Stimulated activated naive CD4-positive, alpha-beta T cell treated with Interleukin-2 at 50 U/mL for 16 hours (primary cell): ENCODE measurements around the gene LPO.

Source experiments
- DNase-seq: peaks from one replicate; lab custom pipeline; 2025; lab: John Stamatoyannopoulos, UW

Gene LPO

DNA sequence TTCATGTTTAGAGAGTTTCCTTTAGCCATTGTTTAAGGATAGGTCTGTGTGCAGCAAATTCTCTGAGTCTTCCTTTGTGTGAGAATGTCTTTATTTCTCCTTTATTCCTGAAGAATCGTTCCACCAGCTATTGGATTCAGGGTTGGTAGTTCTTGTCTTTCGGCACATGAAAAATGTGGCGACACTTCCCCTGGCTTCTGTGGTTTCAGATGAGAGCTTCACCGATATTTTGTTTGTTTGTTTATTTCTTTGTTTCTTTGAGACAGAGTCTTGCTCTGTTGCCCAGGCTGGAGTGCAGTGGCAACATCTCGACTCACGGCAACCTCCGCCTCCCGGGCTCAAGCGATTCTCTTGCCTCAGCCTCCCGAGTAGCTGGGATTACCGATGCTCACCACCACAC, 23.8 kb downstream of the LPO start:
- no peak for DNase-seq

DNA sequence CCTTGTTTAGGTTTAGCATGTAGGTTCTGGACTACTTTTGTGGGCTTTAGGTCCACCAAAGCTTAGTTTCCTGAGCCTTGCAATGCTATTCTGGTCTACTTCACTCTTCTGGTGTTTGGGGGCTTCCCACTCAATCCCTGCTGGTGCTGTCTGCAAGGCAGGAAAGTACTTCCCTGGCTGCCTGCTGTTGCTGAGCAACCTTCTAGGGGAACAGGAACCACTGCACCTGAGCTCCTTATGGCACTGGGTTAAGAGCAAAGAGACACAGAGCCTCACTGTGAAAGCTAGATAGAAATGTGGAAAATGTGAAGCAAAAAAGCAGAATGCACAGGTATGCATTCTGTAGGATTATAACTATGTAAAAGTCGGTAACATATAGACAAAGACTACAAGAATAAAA, 25.4 kb downstream of the LPO start:
- no peak for DNase-seq

DNA sequence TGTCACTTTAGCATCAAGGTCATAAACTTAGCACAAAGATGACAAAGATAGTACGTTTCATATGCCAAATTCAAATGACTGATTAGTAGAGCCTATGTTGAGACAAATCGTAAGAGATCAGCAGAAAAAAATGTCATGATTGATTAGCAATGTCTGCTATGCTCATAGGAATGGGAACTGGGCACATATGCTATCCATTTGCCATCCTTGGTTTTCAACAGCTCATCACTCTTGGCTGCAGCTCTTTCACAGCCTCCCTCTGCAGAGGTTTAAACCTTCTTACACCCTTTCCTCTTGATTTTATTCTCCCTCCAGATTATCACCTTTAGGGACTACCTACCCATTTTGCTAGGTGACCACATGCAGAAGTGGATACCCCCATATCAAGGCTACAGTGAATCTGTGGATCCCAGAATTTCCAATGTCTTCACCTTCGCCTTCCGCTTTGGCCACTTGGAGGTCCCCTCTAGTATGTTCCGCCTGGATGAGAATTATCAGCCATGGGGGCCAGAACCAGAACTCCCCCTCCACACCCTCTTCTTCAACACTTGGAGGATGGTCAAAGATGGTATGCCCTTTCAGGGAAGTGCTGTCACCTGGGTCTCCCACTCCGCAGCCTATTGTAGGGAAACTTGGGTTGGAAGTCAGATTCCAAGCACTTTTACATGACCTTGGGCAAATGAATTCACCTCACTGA, 26.2 kb downstream of the LPO start:
- DNase-seq, result no peak

DNA sequence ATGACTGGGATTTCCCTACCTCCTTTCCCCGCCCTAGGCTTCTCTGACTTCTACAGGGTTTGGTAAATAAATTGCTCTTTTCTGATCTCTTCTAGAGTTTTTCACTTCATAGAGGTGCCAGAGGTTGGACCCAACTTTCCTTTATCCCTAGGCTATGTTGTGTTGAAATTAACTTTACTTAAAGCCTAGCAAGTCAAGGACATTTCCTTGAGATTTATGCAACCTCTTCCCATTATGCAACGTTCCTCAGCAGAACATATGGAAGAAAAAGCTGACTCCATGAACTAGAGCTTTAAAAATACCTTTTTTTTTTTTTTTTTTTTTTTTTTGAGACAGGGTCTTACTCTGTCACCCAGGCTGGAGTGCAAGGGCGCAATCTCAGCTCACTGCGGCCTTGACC, 26.9 kb downstream of the LPO start:
- no peak for DNase-seq

DNA sequence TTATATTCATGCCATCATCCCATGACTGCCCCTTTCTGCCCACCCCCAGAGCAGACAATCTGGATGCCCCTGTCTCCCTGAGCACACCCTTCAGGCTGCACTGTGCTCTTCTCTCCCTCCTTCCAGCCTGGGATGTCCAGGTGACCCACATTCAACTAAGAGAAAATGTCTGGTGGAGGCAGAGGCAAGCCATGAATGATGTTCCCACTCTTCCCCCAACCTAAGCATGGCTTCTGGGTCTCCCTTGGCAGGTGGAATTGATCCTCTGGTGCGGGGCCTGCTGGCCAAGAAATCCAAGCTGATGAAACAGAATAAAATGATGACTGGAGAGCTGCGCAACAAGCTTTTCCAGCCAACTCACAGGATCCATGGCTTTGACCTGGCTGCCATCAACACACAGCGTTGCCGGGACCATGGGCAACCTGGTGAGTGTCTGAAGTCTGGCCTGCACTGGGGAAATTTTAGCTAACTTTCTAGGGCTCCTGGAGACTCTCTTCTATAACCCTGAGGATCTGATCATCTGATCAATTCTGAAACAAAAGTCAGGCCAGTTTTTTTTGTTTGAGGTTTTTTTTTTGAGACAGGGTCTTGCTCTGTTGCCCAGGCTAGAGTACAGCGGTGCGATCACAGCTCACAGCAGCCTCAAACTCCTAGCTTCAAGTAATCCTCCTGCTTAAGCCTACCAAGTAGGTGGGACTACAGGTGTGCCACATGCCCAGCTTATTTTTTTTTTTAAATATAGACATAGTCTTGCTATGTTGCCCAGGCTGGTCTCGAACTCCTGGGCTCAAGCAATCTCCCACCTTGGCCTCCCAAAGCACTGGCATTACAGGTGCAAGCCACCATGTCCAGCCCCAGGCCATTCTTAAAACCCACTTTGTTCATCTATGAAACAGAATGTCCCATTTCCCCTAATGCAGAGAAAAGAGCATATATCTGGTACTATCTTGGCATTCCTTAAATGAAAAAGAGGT, 27.8 kb downstream of the LPO start:
- DNase-seq, result no peak

DNA sequence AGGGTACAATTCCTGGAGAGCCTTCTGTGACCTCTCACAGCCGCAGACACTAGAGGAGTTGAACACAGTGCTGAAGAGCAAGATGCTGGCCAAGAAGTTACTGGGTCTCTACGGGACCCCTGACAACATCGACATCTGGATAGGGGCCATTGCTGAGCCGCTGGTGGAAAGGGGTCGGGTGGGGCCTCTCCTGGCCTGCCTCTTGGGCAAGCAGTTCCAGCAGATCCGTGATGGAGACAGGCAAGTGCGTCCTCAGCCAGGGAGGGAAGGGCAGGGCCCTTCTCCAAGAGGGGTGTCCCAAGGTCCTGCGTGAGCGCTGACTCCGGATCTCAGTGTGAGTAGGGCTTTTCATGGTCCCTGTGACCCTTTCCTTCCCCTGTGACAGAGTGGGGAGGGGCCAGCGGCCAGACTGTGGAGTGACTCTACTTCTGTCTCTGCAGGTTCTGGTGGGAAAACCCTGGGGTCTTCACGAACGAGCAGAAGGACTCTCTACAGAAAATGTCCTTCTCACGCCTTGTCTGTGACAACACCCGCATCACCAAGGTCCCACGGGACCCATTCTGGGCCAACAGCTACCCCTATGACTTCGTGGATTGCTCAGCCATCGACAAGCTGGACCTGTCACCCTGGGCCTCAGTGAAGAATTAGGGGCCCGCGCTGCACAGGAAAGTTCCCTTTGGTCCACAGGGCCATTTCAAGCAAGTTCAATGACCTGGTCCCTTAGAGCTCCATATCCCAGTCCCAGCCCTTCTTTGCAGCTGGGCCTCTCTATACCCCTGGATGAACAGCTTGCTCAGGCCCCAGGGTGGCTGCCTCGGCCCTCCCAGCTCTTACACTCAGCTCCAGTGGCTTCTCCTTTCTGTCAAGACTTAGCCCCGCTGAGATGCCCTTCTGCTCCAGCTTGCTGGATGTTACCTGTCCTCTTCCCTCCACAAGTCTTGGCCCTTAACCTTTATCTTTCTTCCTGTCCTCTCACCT, 29.3 kb downstream of the LPO start:
- DNase-seq, result no peak

DNA sequence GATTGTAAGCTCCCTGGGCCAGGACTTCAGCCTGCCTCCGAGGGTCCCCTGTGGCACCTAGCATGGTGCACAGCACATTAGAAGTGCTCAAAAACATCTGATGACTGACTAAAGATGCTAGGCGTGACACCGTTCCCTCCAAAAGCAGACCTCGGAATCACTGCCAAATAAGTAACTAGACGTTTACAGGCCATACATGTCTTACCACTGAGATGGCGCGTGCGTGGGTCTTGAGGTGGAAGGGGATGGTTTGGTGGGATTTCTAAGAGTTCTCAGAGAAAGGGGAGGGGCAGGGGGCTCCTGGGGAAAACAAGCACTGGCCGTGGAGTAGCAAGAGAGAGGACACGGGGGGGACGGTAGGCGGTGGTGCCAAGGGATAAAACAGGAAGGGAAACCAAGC, 29.9 kb downstream of the LPO start:
- no peak for DNase-seq

DNA sequence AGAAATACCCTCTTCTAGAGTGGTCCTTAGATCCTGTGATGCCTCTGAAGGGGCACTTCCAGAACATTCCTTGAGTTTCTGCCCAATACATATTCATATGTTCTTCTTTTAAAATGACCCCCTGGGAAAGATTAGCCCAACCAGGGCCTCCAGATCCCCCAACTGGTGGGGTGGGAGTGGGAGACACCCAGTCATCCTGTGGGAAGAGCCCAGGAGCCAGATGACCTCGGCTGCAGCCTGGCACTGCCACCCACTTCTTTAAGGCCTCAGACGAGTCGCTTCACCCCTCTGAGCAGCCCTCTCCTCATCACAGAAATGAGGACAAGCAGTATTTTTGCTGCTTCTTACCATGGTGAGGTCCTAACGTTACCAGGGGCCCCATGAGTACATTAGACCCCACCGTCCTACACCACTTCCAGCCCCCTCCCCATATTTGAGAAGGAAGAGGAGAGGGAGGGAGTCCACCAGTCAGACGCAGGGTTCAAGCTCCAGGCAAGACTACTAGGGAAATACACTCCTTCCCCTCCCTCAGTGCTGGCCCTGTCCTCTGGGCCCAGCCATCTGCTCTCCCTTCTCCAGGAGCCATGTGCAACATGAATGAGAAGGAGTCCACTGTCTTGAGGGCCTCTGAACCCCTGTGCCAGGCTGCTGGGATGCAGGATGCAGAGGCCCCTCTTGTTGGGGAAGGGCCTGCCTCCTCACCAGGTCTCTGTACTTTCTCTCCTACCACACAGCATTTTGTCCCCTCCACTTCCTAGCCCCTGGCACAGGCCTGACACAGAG, 30.6 kb downstream of the LPO start:
- no peak for DNase-seq

DNA sequence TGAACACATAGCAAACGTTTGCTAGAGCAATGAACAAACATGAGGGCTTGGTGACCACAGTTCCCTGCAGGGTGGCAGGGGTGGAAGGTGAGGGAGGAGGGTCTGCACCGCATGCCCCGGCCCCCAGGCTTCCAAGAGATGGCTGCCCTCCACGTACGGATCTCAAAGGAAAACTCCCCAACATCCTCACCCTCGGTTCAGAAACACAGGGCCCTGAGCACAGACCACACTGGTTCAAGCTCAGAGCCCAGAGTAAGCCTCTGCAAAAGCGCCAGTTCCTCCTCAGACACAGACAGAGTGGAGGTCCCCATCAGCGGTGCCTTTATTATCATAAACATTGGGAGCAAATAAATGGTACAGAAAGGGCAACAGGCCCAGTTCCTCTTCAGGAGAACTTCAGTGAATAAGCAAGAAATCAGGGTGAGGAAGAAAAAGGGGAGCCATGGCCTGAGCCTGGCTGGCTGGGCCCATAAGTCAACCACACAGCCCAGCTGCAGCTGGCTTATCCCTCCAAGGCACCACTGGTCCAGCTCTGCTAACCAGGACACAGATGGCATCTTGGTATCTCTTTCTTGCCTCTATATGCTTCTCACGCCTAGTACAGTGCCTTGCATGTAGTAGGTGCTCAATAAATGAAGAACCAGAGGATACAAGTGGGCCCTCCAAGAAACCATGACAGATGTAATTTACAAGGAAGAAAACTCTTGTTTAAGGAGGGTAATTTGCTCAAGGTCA, 31.3 kb downstream of the LPO start:
- no peak for DNase-seq

DNA sequence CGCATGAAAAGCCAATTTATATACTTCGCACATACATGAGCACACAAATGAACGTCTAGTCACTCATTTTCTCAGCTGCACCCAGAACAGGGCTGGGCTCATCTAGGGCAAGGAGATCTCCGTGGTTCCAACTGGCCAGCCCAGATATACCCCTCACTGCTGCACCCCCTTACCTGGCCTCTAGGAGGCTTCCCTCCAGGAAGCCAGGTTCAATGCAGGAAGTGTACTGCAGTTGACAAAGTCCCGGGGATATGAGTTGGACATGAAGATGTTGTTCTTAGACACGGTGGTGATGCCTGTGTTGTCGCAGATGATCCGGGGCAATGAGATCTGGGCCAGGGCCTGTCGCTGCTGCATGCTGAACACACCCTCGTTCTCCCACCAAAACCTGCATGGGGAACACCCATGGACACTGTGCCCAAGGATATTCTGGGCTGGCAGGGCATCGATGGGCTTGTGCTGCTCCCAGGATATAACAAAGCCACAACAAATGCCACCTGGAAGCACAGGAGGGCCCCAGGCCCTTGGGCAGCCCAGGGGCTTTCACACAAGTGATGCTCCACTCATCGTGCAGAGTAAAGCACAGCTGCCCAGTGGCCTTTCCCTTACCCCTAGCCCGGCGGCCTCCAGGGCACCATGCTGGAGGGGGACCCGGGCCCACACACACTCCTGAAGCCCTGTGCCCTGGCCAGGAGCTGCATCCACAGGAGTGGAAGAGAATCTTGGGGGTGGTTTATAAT, 32.3 kb downstream of the LPO start:
- no peak for DNase-seq

DNA sequence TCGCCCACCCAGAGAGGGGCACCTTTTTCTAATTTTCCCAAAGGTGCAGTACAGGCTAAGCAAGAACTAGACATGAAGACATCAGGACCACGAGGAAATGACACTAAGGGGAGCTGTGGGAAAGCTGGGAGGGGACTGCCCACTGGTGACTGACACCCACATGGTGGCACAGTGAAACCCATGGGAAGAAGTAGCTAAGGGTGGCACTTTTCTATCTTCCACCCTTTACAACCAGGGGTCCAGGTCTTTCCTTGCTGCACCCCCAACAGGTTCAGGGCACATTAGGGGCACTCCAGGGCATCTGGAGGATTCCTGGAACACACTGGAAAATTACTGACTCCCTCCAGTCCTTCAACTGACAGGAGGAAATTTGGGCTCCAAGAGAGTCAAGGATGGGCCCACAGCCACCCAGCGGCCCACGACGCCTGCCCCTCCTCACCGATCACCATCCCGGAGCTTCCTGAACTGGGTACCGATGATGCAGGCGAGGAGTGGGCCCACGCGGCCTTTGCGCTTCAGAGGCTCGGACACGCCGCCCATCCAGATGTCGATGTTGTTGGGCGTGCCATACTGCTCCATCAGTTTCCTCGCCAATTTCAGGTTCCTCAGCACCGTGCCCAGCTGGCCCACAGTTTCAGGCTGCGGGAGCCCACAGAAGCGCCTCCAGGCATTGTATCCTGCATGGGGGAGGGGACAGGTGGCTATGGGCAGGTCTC, 33.0 kb downstream of the LPO start:
- DNase-seq, result no peak

DNA sequence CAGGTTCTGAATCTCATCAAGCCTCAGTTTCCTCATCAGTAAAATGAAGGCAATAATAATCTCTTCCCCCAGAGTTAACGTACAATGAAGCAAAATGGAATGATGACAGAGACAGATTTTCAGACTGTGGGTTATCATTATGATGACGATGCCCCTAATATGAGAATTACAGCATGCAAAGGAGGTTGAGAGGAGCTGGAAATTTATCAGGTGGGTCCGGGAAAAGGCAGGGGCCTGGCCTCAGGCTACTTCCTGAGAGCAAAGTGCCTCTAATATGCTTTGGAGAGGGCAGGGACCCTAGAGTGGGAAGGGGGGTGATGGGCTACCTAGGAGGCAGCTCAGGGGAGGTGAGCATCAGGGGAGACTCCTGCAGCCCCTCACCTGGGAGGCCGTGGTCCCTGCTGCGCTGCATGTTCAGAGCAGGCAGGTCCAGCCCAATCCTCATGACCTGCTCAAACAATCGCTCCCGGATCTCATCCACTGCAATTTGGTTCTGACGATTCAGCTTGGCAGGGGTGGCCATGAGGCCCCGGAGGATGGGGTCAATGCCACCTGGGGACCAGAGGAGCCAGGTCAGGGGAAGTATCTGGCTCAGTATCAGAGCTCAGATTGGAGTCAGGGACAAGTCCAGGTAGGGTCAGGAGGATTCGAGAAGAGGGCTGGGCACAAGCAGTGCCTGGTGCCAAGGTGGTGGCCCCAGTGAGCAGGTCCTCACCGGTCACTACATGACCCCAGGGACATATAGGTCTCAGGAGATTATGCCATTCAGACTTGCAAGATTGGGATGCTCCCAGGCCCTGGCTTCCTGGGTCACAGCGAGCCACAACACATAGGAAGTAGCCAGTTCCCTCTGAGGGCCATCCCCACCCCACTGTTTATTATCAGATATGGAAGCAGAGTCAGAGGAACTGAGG, 34.2 kb downstream of the LPO start:
- no peak for DNase-seq

DNA sequence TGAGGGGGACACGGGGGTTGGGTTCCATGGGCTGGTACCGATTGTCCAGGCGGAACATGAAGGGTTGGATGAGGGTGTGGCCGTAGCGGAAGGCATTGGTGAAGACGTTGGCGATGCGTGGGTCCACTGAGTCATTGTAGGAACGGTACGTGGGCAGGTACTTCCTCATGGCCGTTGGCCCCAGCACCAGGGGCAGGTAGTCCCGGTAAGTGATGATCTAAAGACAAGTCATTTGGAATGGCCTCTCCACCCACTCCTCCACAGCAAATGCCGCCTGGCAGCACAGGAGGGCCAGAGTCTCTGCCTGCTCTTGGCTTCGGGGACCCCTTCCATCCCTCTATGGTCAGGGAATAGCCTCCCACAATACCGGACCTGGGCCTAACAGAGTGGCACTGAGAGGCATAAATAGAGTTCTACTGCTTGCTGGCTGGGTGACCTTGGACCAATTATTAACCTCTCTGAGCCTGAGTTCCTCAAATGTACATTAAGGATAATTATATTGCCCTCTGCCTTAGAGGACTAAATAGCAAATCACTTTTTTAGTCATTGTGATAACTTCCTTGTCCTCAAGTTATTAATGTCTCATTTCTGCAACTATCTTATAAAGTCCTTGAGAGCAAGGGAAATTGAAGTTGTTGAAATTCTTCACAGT, 35.2 kb downstream of the LPO start:
- DNase-seq, result no peak

DNA sequence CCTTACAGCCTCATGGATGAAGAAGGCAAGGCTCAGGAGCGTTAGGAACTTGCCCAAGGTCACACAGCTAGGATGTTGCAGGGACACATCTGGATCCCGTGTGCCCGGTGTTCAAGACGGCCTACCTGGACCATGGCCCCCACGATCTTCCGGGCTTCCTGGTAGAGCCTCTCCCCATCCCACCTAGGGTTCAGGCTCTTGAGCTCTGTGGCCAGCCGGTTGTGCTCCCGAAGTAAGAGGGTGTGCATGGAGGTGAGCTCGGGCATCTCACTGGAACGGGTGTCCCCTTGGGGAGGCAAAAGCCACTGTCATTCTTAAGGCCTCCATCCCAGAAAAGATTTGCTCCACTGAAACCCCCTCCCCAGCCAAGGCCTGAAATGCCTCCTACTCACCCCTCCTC, 37.0 kb downstream of the LPO start:
- no peak for DNase-seq

DNA sequence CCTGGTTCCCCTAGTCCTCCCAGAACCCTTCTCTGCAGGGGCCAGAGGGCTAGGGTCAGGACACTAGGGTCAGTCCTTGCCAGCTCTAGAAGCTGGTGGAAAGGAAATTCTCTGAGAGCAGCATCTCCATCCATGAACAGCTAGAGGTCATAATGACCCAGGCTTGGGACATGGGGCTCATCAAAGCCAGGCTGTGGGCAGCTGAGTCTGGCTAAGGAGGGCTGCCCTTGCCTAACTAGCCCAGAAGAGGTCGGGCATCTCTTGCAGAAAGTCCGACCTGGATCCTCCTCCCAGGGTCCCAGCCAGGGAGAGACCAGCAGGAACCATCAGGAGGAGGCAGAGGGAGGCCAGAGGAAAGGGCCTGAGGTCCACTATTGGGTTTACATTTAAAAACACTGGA, 38.0 kb downstream of the LPO start:
- DNase-seq, result no peak

DNA sequence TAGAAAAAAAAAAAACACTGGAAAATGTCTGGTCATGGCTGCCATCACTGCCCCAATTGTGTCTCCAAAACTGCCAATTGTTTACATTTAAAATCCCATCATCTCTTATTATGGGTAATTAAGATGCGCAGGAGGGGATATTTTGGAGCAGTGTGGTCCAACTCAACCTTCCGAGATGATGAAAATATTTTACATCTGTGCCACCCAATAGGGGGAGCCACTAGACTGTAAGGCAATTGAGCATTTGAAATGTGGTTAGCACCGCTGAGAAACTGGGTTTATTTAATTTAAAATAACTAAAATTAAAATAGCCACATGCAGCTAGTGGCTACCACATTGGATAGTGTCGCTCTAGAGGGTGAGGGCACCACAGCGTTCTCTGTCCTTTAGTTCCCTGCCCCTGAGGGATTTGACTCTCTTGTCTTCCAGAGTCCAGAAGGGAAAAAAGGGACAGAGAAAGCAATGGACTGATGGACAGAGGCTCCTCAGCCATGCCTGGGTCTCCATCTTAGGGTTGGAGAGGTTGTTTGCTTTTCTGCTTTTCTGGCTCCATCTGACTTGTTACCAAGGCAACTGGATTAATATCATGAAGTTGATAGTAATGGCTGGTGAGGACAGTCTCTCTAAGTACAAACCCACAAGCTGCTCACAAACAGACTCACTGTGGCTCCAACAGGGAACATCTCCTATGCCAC, 38.9 kb downstream of the LPO start:
- DNase-seq, result no peak
